Glomerular visceral epithelial cell (primary cell): Measurements from ENCODE around the gene SLC25A31.

Experiments used
- DNase-seq: peaks from one replicate; pipeline ENCODE4 v3.0.0-alpha.2; 2016; ENCODE audit errors: extremely low spot score

SLC25A31 gene

GRCh38 chr4:127777487-127777886 lies 47.3 kb downstream of the SLC25A31 start:
- DNase-seq: no peak

- DNase-seq: no peak
Observed at GRCh38 chr4:127778102-127778501, 47.9 kb downstream of the SLC25A31 start.

GRCh38 chr4:127780598-127780997 lies 50.4 kb downstream of the SLC25A31 start:
- no peak for DNase-seq

- DNase-seq: peak; percentile 59
Observed at GRCh38 chr4:127781300-127782024, 51.3 kb downstream of the SLC25A31 start.

GRCh38 chr4:127782025-127782274 lies 51.8 kb downstream of the SLC25A31 start:
- peak; percentile 91 for DNase-seq

- peak; percentile 44 for DNase-seq
Observed at GRCh38 chr4:127782275-127783025, 52.2 kb downstream of the SLC25A31 start, which contains the start of gene HSPA4L. Gene HSPA4L, plus strand, starts transcription at chr4:127782322. Its CDS starts 229 bp downstream, at chr4:127782551.

GRCh38 chr4:127783026-127783769 lies 53.0 kb downstream of the SLC25A31 start:
- peak; percentile 75 for DNase-seq

- peak; percentile 29 for DNase-seq
Observed at GRCh38 chr4:127783955-127784770, 54.0 kb downstream of the SLC25A31 start.

- DNase-seq: peak; percentile 19
Observed at GRCh38 chr4:127788517-127788916, 58.3 kb downstream of the SLC25A31 start.

GRCh38 chr4:127791391-127791790 lies 61.2 kb downstream of the SLC25A31 start:
- DNase-seq: no peak

- no peak for DNase-seq
Observed at GRCh38 chr4:127793528-127793927, 63.3 kb downstream of the SLC25A31 start.

- no peak for DNase-seq
Observed at GRCh38 chr4:127799711-127800110, 69.5 kb downstream of the SLC25A31 start.

- DNase-seq: peak; percentile 1
Observed at GRCh38 chr4:127809173-127809800, 79.1 kb downstream of the SLC25A31 start.

- no peak for DNase-seq
Observed at GRCh38 chr4:127810551-127810950, 80.4 kb downstream of the SLC25A31 start.

GRCh38 chr4:127822430-127822829 lies 92.2 kb downstream of the SLC25A31 start:
- DNase-seq: no peak
